ENCODE results near the gene ACTN1. TPM values are rescaled to one million over a fixed set of nuclear protein-coding genes. Genes with fewer than 3 reads are reported as not detected.

Gene ACTN1
- polyA plus RNA-seq, 1 of the 3 experiments (the other 2 are of a cell fraction), result 319 TPM

DNA sequence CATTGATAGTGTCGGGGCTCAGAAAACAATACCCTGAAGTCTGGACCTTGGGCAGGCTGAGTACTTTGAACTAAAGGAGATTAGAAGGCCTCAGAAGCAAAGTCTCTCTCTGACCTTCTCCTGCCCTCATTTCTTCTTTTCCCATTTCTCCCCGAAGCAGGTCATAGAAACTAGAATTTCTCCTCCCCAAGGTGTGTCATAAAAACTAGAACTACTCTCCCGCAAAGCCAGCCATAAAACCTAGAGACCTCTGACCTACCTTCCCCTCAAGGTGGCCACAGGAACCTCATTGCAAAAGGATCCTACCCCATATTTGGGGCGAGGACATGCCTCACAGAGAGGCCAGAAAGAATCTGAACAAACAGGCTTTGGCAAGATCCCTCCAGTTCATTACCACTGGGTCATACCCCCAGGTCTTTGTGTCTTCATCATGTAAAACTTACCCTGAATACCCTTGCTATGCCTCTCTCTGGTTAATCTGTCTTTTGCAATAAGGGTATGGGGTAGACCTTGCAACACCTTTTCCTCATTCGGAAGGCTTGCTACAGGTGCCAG is 121.5 kb downstream of the ACTN1 start:
- ChIA-PET CTCF (interaction anchor here (0.7 kb wide), 1 partner anchor 276 kb away, joined by 3 read pairs; no protein-coding TSS in a partner anchor), POLR2A (no interaction called here)
- no peaks in the 10 kb centered on the region for H4K20me1 ChIP-seq (ENCODE audit: insufficient read depth)
- H3K79me2 ChIP-seq (ENCODE audit: insufficient read depth), result no peaks in the 10 kb centered on the region
- H3K27me3 ChIP-seq (ENCODE audit: insufficient read depth), result no peaks in the 10 kb centered on the region
- no peaks in the 10 kb centered on the region for H3K9me3 ChIP-seq
- no peak overlapping the region for H3K4me2 ChIP-seq
- TF ChIP-seq GATA2 (CRISPR knock-in tag; IDR thresholded peaks at IDR 0.05), result no peak
- no peak for TF ChIP-seq NRF1 (IDR thresholded peaks at IDR 0.05; ENCODE audit: low read depth, low read length)
- TF ChIP-seq, protein P1, sequence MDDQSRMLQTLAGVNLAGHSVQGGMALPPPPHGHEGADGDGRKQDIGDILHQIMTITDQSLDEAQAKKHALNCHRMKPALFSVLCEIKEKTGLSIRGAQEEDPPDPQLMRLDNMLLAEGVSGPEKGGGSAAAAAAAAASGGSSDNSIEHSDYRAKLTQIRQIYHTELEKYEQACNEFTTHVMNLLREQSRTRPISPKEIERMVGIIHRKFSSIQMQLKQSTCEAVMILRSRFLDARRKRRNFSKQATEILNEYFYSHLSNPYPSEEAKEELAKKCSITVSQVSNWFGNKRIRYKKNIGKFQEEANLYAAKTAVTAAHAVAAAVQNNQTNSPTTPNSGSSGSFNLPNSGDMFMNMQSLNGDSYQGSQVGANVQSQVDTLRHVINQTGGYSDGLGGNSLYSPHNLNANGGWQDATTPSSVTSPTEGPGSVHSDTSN (IDR thresholded peaks at IDR 0.05), result no peak
- no peak for TF ChIP-seq GABPA (IDR thresholded peaks at IDR 0.05; ENCODE audit: low read depth)
- TF ChIP-seq, protein P2, sequence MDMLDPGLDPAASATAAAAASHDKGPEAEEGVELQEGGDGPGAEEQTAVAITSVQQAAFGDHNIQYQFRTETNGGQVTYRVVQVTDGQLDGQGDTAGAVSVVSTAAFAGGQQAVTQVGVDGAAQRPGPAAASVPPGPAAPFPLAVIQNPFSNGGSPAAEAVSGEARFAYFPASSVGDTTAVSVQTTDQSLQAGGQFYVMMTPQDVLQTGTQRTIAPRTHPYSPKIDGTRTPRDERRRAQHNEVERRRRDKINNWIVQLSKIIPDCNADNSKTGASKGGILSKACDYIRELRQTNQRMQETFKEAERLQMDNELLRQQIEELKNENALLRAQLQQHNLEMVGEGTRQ (IDR thresholded peaks at IDR 0.05; ENCODE audit: borderline replicate concordance, low read depth, low read length), result no peak
- TF ChIP-seq TCF12 (IDR thresholded peaks at IDR 0.05), result no peak
- no peak for TF ChIP-seq TEAD4 (IDR thresholded peaks at IDR 0.05; ENCODE audit: borderline replicate concordance, insufficient read depth)
- TF ChIP-seq, protein P3, sequence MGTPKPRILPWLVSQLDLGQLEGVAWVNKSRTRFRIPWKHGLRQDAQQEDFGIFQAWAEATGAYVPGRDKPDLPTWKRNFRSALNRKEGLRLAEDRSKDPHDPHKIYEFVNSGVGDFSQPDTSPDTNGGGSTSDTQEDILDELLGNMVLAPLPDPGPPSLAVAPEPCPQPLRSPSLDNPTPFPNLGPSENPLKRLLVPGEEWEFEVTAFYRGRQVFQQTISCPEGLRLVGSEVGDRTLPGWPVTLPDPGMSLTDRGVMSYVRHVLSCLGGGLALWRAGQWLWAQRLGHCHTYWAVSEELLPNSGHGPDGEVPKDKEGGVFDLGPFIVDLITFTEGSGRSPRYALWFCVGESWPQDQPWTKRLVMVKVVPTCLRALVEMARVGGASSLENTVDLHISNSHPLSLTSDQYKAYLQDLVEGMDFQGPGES (IDR thresholded peaks at IDR 0.05; ENCODE audit: low read depth, low read length), result no peak
- TF ChIP-seq, protein P4, sequence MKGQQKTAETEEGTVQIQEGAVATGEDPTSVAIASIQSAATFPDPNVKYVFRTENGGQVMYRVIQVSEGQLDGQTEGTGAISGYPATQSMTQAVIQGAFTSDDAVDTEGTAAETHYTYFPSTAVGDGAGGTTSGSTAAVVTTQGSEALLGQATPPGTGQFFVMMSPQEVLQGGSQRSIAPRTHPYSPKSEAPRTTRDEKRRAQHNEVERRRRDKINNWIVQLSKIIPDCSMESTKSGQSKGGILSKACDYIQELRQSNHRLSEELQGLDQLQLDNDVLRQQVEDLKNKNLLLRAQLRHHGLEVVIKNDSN (IDR thresholded peaks at IDR 0.05; ENCODE audit: borderline replicate concordance, low read depth), result no peak
- TF ChIP-seq, protein P5, sequence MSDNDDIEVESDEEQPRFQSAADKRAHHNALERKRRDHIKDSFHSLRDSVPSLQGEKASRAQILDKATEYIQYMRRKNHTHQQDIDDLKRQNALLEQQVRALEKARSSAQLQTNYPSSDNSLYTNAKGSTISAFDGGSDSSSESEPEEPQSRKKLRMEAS (IDR thresholded peaks at IDR 0.05; ENCODE audit: low read depth), result no peak
- no peak for TF ChIP-seq MXI1 (IDR thresholded peaks at IDR 0.05; ENCODE audit: low read depth, low read length)
- TF ChIP-seq, protein P6, sequence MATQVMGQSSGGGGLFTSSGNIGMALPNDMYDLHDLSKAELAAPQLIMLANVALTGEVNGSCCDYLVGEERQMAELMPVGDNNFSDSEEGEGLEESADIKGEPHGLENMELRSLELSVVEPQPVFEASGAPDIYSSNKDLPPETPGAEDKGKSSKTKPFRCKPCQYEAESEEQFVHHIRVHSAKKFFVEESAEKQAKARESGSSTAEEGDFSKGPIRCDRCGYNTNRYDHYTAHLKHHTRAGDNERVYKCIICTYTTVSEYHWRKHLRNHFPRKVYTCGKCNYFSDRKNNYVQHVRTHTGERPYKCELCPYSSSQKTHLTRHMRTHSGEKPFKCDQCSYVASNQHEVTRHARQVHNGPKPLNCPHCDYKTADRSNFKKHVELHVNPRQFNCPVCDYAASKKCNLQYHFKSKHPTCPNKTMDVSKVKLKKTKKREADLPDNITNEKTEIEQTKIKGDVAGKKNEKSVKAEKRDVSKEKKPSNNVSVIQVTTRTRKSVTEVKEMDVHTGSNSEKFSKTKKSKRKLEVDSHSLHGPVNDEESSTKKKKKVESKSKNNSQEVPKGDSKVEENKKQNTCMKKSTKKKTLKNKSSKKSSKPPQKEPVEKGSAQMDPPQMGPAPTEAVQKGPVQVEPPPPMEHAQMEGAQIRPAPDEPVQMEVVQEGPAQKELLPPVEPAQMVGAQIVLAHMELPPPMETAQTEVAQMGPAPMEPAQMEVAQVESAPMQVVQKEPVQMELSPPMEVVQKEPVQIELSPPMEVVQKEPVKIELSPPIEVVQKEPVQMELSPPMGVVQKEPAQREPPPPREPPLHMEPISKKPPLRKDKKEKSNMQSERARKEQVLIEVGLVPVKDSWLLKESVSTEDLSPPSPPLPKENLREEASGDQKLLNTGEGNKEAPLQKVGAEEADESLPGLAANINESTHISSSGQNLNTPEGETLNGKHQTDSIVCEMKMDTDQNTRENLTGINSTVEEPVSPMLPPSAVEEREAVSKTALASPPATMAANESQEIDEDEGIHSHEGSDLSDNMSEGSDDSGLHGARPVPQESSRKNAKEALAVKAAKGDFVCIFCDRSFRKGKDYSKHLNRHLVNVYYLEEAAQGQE (IDR thresholded peaks at IDR 0.05; ENCODE audit: low read depth, low read length), result no peak
- TF ChIP-seq RAD21 (IDR thresholded peaks at IDR 0.05; ENCODE audit: low read length), result no peak
- no peak for TF ChIP-seq YY1 (IDR thresholded peaks at IDR 0.05; ENCODE audit: low read depth)
- no peak for TF ChIP-seq FOXJ3 (CRISPR knock-in tag; IDR thresholded peaks at IDR 0.05)
- TF ChIP-seq FOSL2 (IDR thresholded peaks at IDR 0.05; ENCODE audit: borderline replicate concordance, low read depth), result no peak
- TF ChIP-seq, protein P7, sequence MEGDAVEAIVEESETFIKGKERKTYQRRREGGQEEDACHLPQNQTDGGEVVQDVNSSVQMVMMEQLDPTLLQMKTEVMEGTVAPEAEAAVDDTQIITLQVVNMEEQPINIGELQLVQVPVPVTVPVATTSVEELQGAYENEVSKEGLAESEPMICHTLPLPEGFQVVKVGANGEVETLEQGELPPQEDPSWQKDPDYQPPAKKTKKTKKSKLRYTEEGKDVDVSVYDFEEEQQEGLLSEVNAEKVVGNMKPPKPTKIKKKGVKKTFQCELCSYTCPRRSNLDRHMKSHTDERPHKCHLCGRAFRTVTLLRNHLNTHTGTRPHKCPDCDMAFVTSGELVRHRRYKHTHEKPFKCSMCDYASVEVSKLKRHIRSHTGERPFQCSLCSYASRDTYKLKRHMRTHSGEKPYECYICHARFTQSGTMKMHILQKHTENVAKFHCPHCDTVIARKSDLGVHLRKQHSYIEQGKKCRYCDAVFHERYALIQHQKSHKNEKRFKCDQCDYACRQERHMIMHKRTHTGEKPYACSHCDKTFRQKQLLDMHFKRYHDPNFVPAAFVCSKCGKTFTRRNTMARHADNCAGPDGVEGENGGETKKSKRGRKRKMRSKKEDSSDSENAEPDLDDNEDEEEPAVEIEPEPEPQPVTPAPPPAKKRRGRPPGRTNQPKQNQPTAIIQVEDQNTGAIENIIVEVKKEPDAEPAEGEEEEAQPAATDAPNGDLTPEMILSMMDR (IDR thresholded peaks at IDR 0.05), result no peak
- TF ChIP-seq ELF1 (IDR thresholded peaks at IDR 0.05), result no peak
- TF ChIP-seq JUND (IDR thresholded peaks at IDR 0.05), result no peak
- WGBS (ENCODE audit: low lambda C conversion rate), result 91% methylated on average over 5 of the region's 5 CpGs
- no peaks in the 10 kb centered on the region for H3K9me2 ChIP-seq
- H3F3A ChIP-seq (replicated peaks; ENCODE audit: insufficient read depth), result peaks cover 5% of the 10 kb centered on the region
- no peak overlapping the region for H2AFZ ChIP-seq (ENCODE audit: low read depth)
- H3K27ac ChIP-seq (ENCODE audit: low read depth in 2 of 2, low read length in 1 of 2), result no peak overlapping the region
- no peak overlapping the region for H3K9ac ChIP-seq
- H3K36me3 ChIP-seq (replicated peaks in 1 of 2; ENCODE audit: control insufficient read depth in 1 of 2, insufficient read depth in 2 of 2, low read length in 1 of 2), result peaks cover 0 to 7% of the 10 kb centered on the region in 2 experiments
- H3K4me3 ChIP-seq (ENCODE audit: low read depth in 2 of 2, low read length in 1 of 2), result no peak overlapping the region
- DNase-seq, result no peak
- H3K4me1 ChIP-seq (ENCODE audit: control insufficient read depth in 1 of 2, insufficient read depth in 2 of 2, low read depth in 1 of 2, low read length in 1 of 2), result peaks cover 0 to 8% of the 10 kb centered on the region in 2 experiments; a peak in 1 of 4 replicates
